ENCODE measurements around the gene C6orf15.

The C6orf15 gene

DNA sequence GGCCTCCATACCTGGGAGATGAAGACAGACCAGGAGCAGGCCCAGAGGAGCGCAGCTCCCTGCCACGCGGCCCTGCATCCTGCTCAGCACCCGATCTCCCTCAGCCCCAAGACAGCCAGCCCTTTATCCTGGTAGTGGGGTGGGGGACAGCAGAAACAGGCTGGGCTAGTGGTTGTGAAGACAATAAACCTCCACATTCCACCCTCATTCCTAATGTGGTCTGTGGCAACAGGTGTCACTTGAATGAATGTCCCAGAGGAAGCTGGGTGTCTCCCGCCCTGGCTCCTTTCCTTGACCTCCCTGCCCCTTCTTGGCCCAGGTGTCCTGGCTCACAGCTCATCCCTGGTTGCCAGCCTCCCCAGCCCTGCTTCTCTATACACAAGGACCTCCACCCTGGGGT lies at the start of gene C6orf15:
Gene C6orf15, minus strand, starts transcription at position 98 of the 400 bp plus-strand sequence. Its CDS starts 20 bp downstream, at position 78.
- TF ChIP-seq, protein P1, sequence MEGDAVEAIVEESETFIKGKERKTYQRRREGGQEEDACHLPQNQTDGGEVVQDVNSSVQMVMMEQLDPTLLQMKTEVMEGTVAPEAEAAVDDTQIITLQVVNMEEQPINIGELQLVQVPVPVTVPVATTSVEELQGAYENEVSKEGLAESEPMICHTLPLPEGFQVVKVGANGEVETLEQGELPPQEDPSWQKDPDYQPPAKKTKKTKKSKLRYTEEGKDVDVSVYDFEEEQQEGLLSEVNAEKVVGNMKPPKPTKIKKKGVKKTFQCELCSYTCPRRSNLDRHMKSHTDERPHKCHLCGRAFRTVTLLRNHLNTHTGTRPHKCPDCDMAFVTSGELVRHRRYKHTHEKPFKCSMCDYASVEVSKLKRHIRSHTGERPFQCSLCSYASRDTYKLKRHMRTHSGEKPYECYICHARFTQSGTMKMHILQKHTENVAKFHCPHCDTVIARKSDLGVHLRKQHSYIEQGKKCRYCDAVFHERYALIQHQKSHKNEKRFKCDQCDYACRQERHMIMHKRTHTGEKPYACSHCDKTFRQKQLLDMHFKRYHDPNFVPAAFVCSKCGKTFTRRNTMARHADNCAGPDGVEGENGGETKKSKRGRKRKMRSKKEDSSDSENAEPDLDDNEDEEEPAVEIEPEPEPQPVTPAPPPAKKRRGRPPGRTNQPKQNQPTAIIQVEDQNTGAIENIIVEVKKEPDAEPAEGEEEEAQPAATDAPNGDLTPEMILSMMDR (IDR thresholded peaks at IDR 0.05; ENCODE audit: low read length, missing control alignments): no peak
- DNase-seq (ENCODE audit: low read depth): no peak
- no peak within 1 kb of the TSS for H3K4me3 ChIP-seq (replicated peaks; ENCODE audit: low read depth, low read length)

- DNase-seq (ENCODE audit: low read depth): no peak
- no peak overlapping the region for H3K4me3 ChIP-seq (replicated peaks; ENCODE audit: low read depth, low read length)
- TF ChIP-seq, protein P1 (IDR thresholded peaks at IDR 0.05; ENCODE audit: low read length, missing control alignments): no peak
Measured at GRCh38 chr6:31161216-31162126, 49.1 kb upstream of the C6orf15 start.

GRCh38 chr6:31158863-31159855 lies 46.8 kb upstream of the C6orf15 start:
- TF ChIP-seq, protein P1 (IDR thresholded peaks at IDR 0.05; ENCODE audit: low read length, missing control alignments): no peak
- peak overlapping the region; percentile 86 for H3K4me3 ChIP-seq (replicated peaks; ENCODE audit: low read depth, low read length)
- no peak for DNase-seq (ENCODE audit: low read depth)

DNA sequence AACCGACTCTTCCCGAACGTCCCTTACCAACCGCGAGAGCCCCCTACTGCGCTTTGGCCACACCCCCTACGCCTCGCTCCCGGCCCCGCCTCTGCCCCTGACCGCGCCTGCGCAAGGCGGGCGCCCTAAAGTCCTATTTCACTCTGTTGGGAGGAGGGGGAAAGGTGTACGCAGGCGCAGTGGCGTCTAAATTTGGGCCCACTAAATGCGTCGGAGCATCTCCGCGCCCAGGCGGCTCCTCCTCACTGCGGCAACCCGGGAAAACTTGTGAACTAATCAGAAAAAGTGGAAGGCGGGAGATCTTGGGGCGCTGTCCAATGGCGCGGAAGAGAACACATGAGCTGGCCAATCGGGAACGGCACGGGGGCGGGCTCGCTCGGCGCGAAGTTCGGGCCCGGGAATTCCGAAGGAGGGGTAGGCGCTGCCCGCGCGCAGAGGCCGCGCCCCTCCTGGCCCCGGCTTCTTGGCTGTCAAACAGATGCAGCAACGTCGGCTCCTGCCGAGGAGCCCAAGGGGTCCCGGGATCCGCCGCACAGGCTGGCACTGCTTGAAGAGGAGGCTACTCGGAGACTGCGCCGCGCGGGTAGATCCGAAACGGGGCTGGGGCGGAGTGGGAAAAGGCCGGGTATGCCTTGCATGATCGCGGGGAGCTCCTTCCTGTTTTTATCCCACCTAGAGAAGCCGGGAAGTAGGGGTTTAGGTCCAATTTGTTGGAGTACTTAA lies 45.9 kb upstream of the C6orf15 start, which contains the start of gene TCF19:
Gene TCF19, plus strand, starts transcription at position 450 of the 723 bp plus-strand sequence. CDS start 881 bp downstream, outside the sequence.
- TF ChIP-seq, protein P1 (IDR thresholded peaks at IDR 0.05; ENCODE audit: low read length, missing control alignments): no peak
- DNase-seq (ENCODE audit: low read depth): peak; percentile 99
- H3K4me3 ChIP-seq (replicated peaks; ENCODE audit: low read depth, low read length): peak within 1 kb of the TSS; percentile 86

DNA sequence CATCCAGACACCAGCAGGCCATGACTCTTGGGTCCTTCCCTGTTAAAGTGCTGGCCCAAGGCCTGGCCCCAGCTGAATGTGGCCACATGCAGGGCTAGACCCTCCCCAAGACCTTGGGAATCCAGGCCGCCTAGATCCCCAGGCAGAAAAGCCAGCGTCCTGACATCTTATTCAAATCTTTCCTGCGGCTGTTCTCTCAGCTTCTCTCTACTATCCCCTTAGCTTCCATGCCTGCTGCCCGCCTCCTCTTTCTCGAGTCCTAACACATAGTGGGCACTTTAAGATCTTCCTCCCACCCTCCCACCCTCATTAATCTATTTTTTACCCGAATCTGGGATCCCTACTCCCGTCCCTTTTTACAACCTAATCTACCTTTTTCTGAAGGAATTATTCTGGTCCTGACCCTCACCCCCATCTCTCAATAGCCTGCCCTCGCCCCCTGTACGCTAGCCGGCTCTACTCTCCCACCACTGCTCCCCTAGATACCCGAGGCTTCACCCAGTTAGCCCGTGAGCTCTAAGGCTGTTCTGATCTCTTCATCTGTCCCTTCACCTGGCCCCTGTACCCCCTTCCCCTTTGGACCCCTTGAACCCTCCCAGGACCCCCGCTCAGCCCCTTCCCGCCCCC lies 45.3 kb upstream of the C6orf15 start, which contains the start of gene CCHCR1:
Gene CCHCR1, minus strand, starts transcription at position 290 of the 627 bp plus-strand sequence. Its CDS starts 202 bp downstream, at position 88.
- TF ChIP-seq, protein P1 (IDR thresholded peaks at IDR 0.05; ENCODE audit: low read length, missing control alignments): no peak

More for the DNA sequence above, 45.3 kb upstream of the C6orf15 start, which contains the start of gene CCHCR1:
- peak within 1 kb of the TSS; percentile 86 for H3K4me3 ChIP-seq (replicated peaks; ENCODE audit: low read depth, low read length)
- DNase-seq (ENCODE audit: low read depth): no peak
